GM21717 (cell line): ENCODE data around the gene MET.
A peak's percentile ranks its signal among the peaks of the same experiment; 100 is the strongest.
"Not testable (repeated sequence)": the region's sequence is repeated elsewhere in the genome, so short reads cannot be mapped to it uniquely, and the experiment has no call there.

Source experiments
- ATAC-seq: cut with Tn5 transposase; IDR thresholded peaks from one replicate; pipeline ENCODE4 v1.9.1; 2021; ENCODE audit warnings: mild to moderate bottlenecking, moderate library complexity; ENCODE audit not compliant: unreplicated experiment

Gene MET

GRCh38 chr7:116804471-116804870 lies 132.5 kb downstream of the MET start:
- no peak for ATAC-seq

- no peak for ATAC-seq
Measured at GRCh38 chr7:116805100-116805544, 133.1 kb downstream of the MET start.

- ATAC-seq, result no peak
Measured at GRCh38 chr7:116806046-116806944, 134.3 kb downstream of the MET start.

GRCh38 chr7:116807011-116807560 lies 135.1 kb downstream of the MET start:
- ATAC-seq, result no peak

GRCh38 chr7:116809636-116810266 lies 137.8 kb downstream of the MET start:
- peak; percentile 86 for ATAC-seq

- no peak for ATAC-seq
Measured at GRCh38 chr7:116810267-116811116, 138.5 kb downstream of the MET start.

- ATAC-seq, result no peak
Measured at GRCh38 chr7:116811768-116812167, 139.8 kb downstream of the MET start.

GRCh38 chr7:116812860-116813259 lies 140.9 kb downstream of the MET start:
- ATAC-seq, result no peak

- not testable (repeated sequence) for ATAC-seq
Measured at GRCh38 chr7:116813371-116813770, 141.4 kb downstream of the MET start.

GRCh38 chr7:116815041-116815440 lies 143.0 kb downstream of the MET start:
- ATAC-seq, result no peak

- ATAC-seq, result no peak
Measured at GRCh38 chr7:116820149-116820548, 148.2 kb downstream of the MET start.

- ATAC-seq, result not testable (repeated sequence)
Measured at GRCh38 chr7:116821647-116822046, 149.7 kb downstream of the MET start.

- ATAC-seq, result no peak
Measured at GRCh38 chr7:116824449-116824848, 152.5 kb downstream of the MET start.

GRCh38 chr7:116828281-116828680 lies 156.3 kb downstream of the MET start:
- ATAC-seq, result no peak

GRCh38 chr7:116829041-116829440 lies 157.0 kb downstream of the MET start:
- no peak for ATAC-seq

- ATAC-seq, result no peak
Measured at GRCh38 chr7:116829493-116829892, 157.5 kb downstream of the MET start.

- ATAC-seq, result no peak
Measured at GRCh38 chr7:116832692-116833091, 160.7 kb downstream of the MET start.

GRCh38 chr7:116834815-116835504 lies 163.0 kb downstream of the MET start:
- ATAC-seq, result no peak

GRCh38 chr7:116836048-116836447 lies 164.1 kb downstream of the MET start:
- ATAC-seq, result no peak

GRCh38 chr7:116836911-116837310 lies 164.9 kb downstream of the MET start:
- no peak for ATAC-seq
